Kidney (tissue), 14 donors: ENCODE data around the gene SLAIN2. TPM values are rescaled to one million over a fixed set of nuclear protein-coding genes. Genes with fewer than 3 reads are reported as not detected.

Source experiments
- DNase-seq, 5 donors: peaks; one replicate each; pipeline ENCODE4 v3.0.0-alpha.2; 2013 to 2020
- FAIRE-seq: peaks from 2 replicates; lab custom pipeline; 2012; peaks lifted over from hg19 to GRCh38; lab: Jason Lieb, UNC
- H3K27ac ChIP-seq, 2 donors: one replicate each; pipeline ENCODE4 v1.7.0; 2013; ENCODE audit warnings: low read depth in 2 of 2, low read length in 2 of 2, inconsistent platforms in 1 of 2
- H3K27me3 ChIP-seq: one replicate; pipeline ENCODE4 v1.7.1; 2013; ENCODE audit warnings: low read length, inconsistent platforms; ENCODE audit not compliant: control insufficient read depth, insufficient read depth
- H3K36me3 ChIP-seq, 3 donors: one replicate each; pipeline versions ENCODE4 v1.7.0 to v1.7.1; 2013; ENCODE audit warnings: low read length in 3 of 3, control low read depth in 1 of 3, inconsistent platforms in 1 of 3; ENCODE audit not compliant: insufficient read depth in 3 of 3, control insufficient read depth in 2 of 3
- H3K4me1 ChIP-seq, 3 donors: one replicate each; pipeline versions ENCODE4 v1.7.0 to v1.7.1; 2013; ENCODE audit warnings: low read length in 3 of 3, inconsistent platforms in 1 of 3, low read depth in 1 of 3; ENCODE audit not compliant: control insufficient read depth in 2 of 3, insufficient read depth in 2 of 3
- H3K4me3 ChIP-seq, 3 donors: one replicate each; pipeline versions ENCODE4 v1.7.0 to v1.8.1; 2013; ENCODE audit warnings: low read length in 3 of 3, control low read depth in 1 of 3, inconsistent platforms in 1 of 3
- H3K9ac ChIP-seq, 3 donors: one replicate each; pipeline versions ENCODE4 v1.7.0 to v1.7.1; 2013; ENCODE audit warnings: low read length in 3 of 3, control low read depth in 1 of 3, inconsistent platforms in 1 of 3
- H3K9me3 ChIP-seq, 3 donors: one replicate each; pipeline versions ENCODE4 v1.7.0 to v1.7.1; 2013; ENCODE audit warnings: low read length in 3 of 3, control low read depth in 1 of 3, inconsistent platforms in 1 of 3; ENCODE audit not compliant: control insufficient read depth in 2 of 3, insufficient read depth in 1 of 3
- CTCF ChIP-seq: IDR thresholded peaks from 3 replicates; pipeline ENCODE4 v1.5.1; 2012; ENCODE audit warnings: mild to moderate bottlenecking, moderate library complexity, borderline replicate concordance; ENCODE audit not compliant: insufficient read depth; ENCODE audit errors: extremely low read depth
- intact Hi-C: fragments of 100-400 bp; cut with DNase I; formaldehyde crosslinking; loops from one replicate; pipeline ENCODE4 v1.11.1; 2022
- polyA plus RNA-seq: library from polyadenylated mRNA; stranded (reverse); fragments of 350-450 nt; fragmentation: Illumina TruSeq; extraction: RNeasy Lipid Tissue Mini Kit (QIAGEN cat#74804); gene quantifications from one replicate; pipeline ENCODE4 v1.2.3, GENCODE V29; 2014; ENCODE audit warnings: low read depth, low replicate concordance; ENCODE audit not compliant: insufficient read depth
- total RNA-seq: library from RNA; stranded (reverse); fragmentation: NEBNext Ultra II Directional; extraction: Animal tissue kit (Norgen Biotek cat#: 25700); gene quantifications from one replicate; pipeline ENCODE4 v1.2.1, GENCODE V29; 2021
- donor health status: control.
- donor health status: control.
- donor health status: control.
- donor health status: control.
- donor health status: control.
- donor health status: DM: yes; HTN: yes; CAD: no.
- donor health status: Normal renal cell carcinoma (clear cell type).

The SLAIN2 gene
- total and polyA plus RNA-seq, 2 donors from 2014 or later: 23.6 to 69.1 TPM

GRCh38 chr4:48356355-48356754 lies 15.0 kb downstream of the SLAIN2 start:
- no peaks in the 10 kb centered on the region for H3K36me3 ChIP-seq
- H3K4me1 ChIP-seq: peaks cover 0 to 2% (median 0%) of the 10 kb centered on the region in 3 donors
- no peaks in the 10 kb centered on the region for H3K27me3 ChIP-seq
- intact Hi-C loops: no loop called here
- TF ChIP-seq CTCF: no peak
- H3K9me3 ChIP-seq: no peaks in the 10 kb centered on the region
- H3K27ac ChIP-seq: no peak overlapping the region
- no peak overlapping the region for H3K9ac ChIP-seq
- H3K4me3 ChIP-seq: no peak overlapping the region
- DNase-seq (no peak), FAIRE-seq (no peak)

DNA sequence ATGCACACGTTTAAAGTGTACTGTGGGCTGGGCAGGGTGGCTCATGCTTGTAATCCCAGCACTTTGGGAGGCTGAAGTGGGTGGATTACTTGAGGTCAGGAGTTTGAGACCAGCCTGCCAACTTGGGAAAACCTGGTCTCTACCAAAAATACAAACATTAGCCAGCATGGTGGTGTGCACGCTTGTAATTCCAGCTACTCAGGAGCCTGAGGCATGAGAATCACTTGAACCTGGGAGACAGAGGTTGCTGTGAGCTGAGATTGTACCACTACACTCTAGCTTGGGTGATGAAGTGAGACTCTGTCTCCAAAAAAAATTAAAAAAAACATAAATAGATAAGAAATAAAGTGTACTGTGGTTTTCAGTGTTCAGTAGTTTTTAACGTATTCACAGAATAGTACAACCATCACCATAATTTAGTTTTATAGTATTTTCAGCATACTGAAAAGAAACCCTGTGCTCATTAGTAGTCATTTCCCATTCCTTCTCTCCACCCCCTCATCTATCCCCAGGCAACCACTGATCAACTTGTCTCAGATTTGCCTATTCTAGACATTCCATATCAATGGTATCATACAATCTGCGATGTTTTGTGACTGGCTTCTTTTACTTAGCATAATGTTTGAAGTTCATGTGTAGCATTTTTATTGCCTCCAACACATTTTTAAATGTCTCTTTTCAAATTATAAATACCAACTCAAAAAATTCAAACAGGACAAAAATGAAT lies 19.1 kb downstream of the SLAIN2 start:
- Histone ChIP-seq H3K4me3 (no peak overlapping the region), H3K36me3 (no peaks in the 10 kb centered on the region), H3K27me3 (no peaks in the 10 kb centered on the region), H3K4me1 (peaks cover 0 to 3% (median 2%) of the 10 kb centered on the region in 3 donors), H3K27ac (no peak overlapping the region), H3K9me3 (no peaks in the 10 kb centered on the region), H3K9ac (no peak overlapping the region)
- no peak for TF ChIP-seq CTCF
- FAIRE-seq (no peak), DNase-seq (no peak)
- intact Hi-C loops: no loop called here

GRCh38 chr4:48361012-48361400 lies 19.7 kb downstream of the SLAIN2 start:
- no peak for FAIRE-seq
- no peak for TF ChIP-seq CTCF

More at GRCh38 chr4:48361012-48361400, 19.7 kb downstream of the SLAIN2 start:
- no peaks in the 10 kb centered on the region for H3K36me3 ChIP-seq
- H3K4me3 ChIP-seq: no peak overlapping the region
- H3K9me3 ChIP-seq: no peaks in the 10 kb centered on the region
- no peak overlapping the region for H3K27ac ChIP-seq
- H3K27me3 ChIP-seq: no peaks in the 10 kb centered on the region
- peaks cover 0 to 3% (median 2%) of the 10 kb centered on the region in 3 donors for H3K4me1 ChIP-seq
- intact Hi-C loops: no loop called here
- no peak overlapping the region for H3K9ac ChIP-seq
- DNase-seq: no peak
